Body of pancreas (tissue), 4 donors: ENCODE measurements around the gene NECTIN1.

ENCODE experiments used
- POLR2A ChIP-seq, 3 donors: fragments of 450-650 bp; IDR thresholded peaks; one replicate each; pipeline ENCODE4 v1.6.1; 2016; ENCODE audit warnings: antibody characterized with exemption in 3 of 3, mild to moderate bottlenecking in 2 of 3
- TF ChIP-seq, protein P1 (sequence below), 7 experiments: fragments of 450-650 bp in 4 of 7; fragments of 200-600 bp in 3 of 7; sonication (generic) in 3 of 7; IDR thresholded peaks; one replicate each; pipeline ENCODE4 v1.5.1; 2016 to 2019; ENCODE audit warnings: antibody characterized with exemption in 7 of 7

DNA sequence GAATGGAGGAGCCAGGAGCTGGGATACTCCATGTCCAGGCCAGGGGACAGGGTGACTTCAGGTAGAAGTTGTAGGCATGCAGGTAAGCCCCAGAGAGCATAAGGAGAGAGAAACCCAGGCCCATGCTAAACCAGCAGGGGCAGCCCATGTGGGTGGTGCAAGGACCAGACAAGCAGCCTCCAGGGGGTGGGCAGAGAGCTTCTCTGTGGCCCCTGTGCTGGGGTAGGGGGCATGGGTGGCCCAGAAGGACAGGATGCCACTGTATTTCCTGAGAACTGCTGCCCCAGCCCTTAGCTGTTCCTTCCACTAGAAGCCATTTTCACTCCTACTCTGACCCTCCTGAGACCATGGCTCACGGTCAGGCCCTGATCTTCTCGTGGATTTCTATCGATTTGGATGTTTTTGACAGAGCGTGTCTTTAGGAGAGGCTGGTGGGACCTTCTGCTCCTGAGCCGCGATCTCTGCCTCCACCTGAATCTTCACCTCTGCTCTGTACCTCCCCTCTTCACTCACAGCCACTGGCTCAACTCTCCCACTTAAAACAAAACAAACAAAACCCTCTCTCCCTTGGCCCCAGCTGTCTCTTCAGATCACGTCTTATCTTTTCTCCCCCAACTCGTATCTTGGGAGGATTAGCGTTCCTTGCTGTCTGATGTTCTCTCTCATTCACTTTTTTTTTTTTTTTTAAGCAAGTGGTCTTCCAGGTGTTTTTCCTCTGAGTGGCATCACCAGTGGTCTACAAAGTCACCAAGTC lies 112.2 kb downstream of the NECTIN1 start:
- TF ChIP-seq, protein P1, sequence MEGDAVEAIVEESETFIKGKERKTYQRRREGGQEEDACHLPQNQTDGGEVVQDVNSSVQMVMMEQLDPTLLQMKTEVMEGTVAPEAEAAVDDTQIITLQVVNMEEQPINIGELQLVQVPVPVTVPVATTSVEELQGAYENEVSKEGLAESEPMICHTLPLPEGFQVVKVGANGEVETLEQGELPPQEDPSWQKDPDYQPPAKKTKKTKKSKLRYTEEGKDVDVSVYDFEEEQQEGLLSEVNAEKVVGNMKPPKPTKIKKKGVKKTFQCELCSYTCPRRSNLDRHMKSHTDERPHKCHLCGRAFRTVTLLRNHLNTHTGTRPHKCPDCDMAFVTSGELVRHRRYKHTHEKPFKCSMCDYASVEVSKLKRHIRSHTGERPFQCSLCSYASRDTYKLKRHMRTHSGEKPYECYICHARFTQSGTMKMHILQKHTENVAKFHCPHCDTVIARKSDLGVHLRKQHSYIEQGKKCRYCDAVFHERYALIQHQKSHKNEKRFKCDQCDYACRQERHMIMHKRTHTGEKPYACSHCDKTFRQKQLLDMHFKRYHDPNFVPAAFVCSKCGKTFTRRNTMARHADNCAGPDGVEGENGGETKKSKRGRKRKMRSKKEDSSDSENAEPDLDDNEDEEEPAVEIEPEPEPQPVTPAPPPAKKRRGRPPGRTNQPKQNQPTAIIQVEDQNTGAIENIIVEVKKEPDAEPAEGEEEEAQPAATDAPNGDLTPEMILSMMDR (IDR thresholded peaks at IDR 0.05): no peak
- TF ChIP-seq POLR2A (IDR thresholded peaks at IDR 0.05): no peak
